ENCODE results near the gene ACACA.

DNA sequence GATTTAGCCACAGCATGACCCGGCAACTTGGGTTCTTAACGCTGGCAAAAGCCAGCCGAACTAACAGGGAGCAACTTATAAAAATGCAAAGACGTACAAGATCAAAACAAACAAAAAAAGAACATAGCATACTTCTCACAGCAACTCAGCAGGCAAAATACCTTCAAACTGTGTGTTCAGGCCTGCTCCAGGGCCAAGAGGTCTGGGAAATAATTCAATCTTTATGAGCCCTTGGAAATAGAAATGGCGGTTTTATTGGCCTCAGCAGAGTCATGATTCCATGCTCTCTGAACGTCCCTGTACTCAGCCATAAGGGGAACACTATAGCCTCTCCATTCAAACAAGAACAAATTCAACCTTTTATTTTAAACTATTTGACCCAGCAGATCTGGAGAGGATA, 132.2 kb downstream of the ACACA start:
- TF ChIP-seq, protein P1, sequence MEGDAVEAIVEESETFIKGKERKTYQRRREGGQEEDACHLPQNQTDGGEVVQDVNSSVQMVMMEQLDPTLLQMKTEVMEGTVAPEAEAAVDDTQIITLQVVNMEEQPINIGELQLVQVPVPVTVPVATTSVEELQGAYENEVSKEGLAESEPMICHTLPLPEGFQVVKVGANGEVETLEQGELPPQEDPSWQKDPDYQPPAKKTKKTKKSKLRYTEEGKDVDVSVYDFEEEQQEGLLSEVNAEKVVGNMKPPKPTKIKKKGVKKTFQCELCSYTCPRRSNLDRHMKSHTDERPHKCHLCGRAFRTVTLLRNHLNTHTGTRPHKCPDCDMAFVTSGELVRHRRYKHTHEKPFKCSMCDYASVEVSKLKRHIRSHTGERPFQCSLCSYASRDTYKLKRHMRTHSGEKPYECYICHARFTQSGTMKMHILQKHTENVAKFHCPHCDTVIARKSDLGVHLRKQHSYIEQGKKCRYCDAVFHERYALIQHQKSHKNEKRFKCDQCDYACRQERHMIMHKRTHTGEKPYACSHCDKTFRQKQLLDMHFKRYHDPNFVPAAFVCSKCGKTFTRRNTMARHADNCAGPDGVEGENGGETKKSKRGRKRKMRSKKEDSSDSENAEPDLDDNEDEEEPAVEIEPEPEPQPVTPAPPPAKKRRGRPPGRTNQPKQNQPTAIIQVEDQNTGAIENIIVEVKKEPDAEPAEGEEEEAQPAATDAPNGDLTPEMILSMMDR (IDR thresholded peaks at IDR 0.05), result no peak
- TF ChIP-seq EP300 (IDR thresholded peaks at IDR 0.05), result no peak
- no peak for TF ChIP-seq POLR2A (IDR thresholded peaks at IDR 0.05)

All from ovary (tissue), 3 donors.